Amniotic epithelial cell (primary cell): ENCODE measurements around the gene EIF2B2.

Experiments used
- DNase-seq: peaks from one replicate; pipeline ENCODE4 v3.0.0-alpha.2; 2010; ENCODE audit warnings: low read depth

EIF2B2 gene

GRCh38 chr14:75046275-75046674, 43.6 kb downstream of the EIF2B2 start:
- no peak for DNase-seq

- DNase-seq, result peak; percentile 68
Measured at GRCh38 chr14:75046899-75047298, 44.2 kb downstream of the EIF2B2 start.

GRCh38 chr14:75047506-75047905, 44.8 kb downstream of the EIF2B2 start:
- no peak for DNase-seq

- DNase-seq, result no peak
Measured at GRCh38 chr14:75048101-75048500, 45.4 kb downstream of the EIF2B2 start.

- no peak for DNase-seq
Measured at GRCh38 chr14:75049136-75049535, 46.4 kb downstream of the EIF2B2 start.

- peak; percentile 80 for DNase-seq
Measured at GRCh38 chr14:75049731-75050201, 47.0 kb downstream of the EIF2B2 start.

- peak; percentile 66 for DNase-seq
Measured at GRCh38 chr14:75050852-75051555, 48.3 kb downstream of the EIF2B2 start, which contains the start of gene MLH3. TSS of gene MLH3 (minus strand) at chr14:75051467. CDS start at chr14:75049655, 1,812 bp downstream.

GRCh38 chr14:75051556-75051899, 48.8 kb downstream of the EIF2B2 start:
- DNase-seq, result no peak

GRCh38 chr14:75053396-75054291, 50.9 kb downstream of the EIF2B2 start:
- DNase-seq, result no peak

GRCh38 chr14:75054421-75054820, 51.7 kb downstream of the EIF2B2 start:
- no peak for DNase-seq

- DNase-seq, result peak; percentile 36
Measured at GRCh38 chr14:75059642-75060041, 56.9 kb downstream of the EIF2B2 start.

- DNase-seq, result no peak
Measured at GRCh38 chr14:75060420-75060819, 57.7 kb downstream of the EIF2B2 start.
